ENCODE measurements around the gene SLC25A21.

Gene SLC25A21

GRCh38 chr14:36810209-36810608, 362.2 kb downstream of the SLC25A21 start:
- H3F3A ChIP-seq (ENCODE audit: insufficient read depth, low read length) = no peaks in the 10 kb centered on the region
- no peaks in the 10 kb centered on the region for H4K20me1 ChIP-seq (ENCODE audit: insufficient read depth, low read length)
- no peak overlapping the region for H3K4me3 ChIP-seq (ENCODE audit: low read length)
- H3K4me2 ChIP-seq (ENCODE audit: low read depth, low read length) = no peak overlapping the region
- no peaks in the 10 kb centered on the region for H3K4me1 ChIP-seq (ENCODE audit: low read length)
- H3K9ac ChIP-seq (ENCODE audit: low read length) = no peak overlapping the region
- no peaks in the 10 kb centered on the region for H3K36me3 ChIP-seq (replicated peaks; ENCODE audit: insufficient read depth, low read length)
- no peaks in the 10 kb centered on the region for H3K27me3 ChIP-seq (replicated peaks; ENCODE audit: insufficient read depth, low read length)
- H2AFZ ChIP-seq (ENCODE audit: low read length) = no peak overlapping the region
- no peaks in the 10 kb centered on the region for H3K79me2 ChIP-seq (ENCODE audit: low read length)
- no peaks in the 10 kb centered on the region for H3K9me2 ChIP-seq (replicated peaks; ENCODE audit: insufficient read depth, low read length)
- no peaks in the 10 kb centered on the region for H3K9me3 ChIP-seq (replicated peaks; ENCODE audit: insufficient read depth, low read length)
- TF ChIP-seq CTCF (IDR thresholded peaks at IDR 0.05; ENCODE audit: low read length) = no peak
- TF ChIP-seq EZH2phosphoT487 (IDR thresholded peaks at IDR 0.05; ENCODE audit: low read length) = no peak
- TF ChIP-seq EZH2 (optimal IDR thresholded peaks at IDR 0.05; ENCODE audit: low read depth, low read length) = no peak
- no peak for DNase-seq
- H3K27ac ChIP-seq (ENCODE audit: low read length) = no peak overlapping the region

- H3K9me2 ChIP-seq (replicated peaks; ENCODE audit: insufficient read depth, low read length) = no peaks in the 10 kb centered on the region
- no peak overlapping the region for H3K9ac ChIP-seq (ENCODE audit: low read length)
- no peaks in the 10 kb centered on the region for H3K79me2 ChIP-seq (ENCODE audit: low read length)
- H3K9me3 ChIP-seq (replicated peaks; ENCODE audit: insufficient read depth, low read length) = no peaks in the 10 kb centered on the region
- no peak for DNase-seq
- no peaks in the 10 kb centered on the region for H4K20me1 ChIP-seq (ENCODE audit: insufficient read depth, low read length)
- no peak overlapping the region for H3K27ac ChIP-seq (ENCODE audit: low read length)
- H2AFZ ChIP-seq (ENCODE audit: low read length) = no peak overlapping the region
- H3K4me2 ChIP-seq (ENCODE audit: low read depth, low read length) = no peak overlapping the region
- no peaks in the 10 kb centered on the region for H3F3A ChIP-seq (ENCODE audit: insufficient read depth, low read length)
- no peak overlapping the region for H3K4me3 ChIP-seq (ENCODE audit: low read length)
- no peaks in the 10 kb centered on the region for H3K36me3 ChIP-seq (replicated peaks; ENCODE audit: insufficient read depth, low read length)
- H3K27me3 ChIP-seq (replicated peaks; ENCODE audit: insufficient read depth, low read length) = no peaks in the 10 kb centered on the region
- H3K4me1 ChIP-seq (ENCODE audit: low read length) = no peaks in the 10 kb centered on the region
- no peak for TF ChIP-seq EZH2phosphoT487 (IDR thresholded peaks at IDR 0.05; ENCODE audit: low read length)
- no peak for TF ChIP-seq CTCF (IDR thresholded peaks at IDR 0.05; ENCODE audit: low read length)
- no peak for TF ChIP-seq EZH2 (optimal IDR thresholded peaks at IDR 0.05; ENCODE audit: low read depth, low read length)
Measured at GRCh38 chr14:36807727-36808126, 364.7 kb downstream of the SLC25A21 start.

GRCh38 chr14:36805131-36805559, 367.3 kb downstream of the SLC25A21 start:
- H3K27ac ChIP-seq (ENCODE audit: low read length) = no peak overlapping the region
- H3K9me2 ChIP-seq (replicated peaks; ENCODE audit: insufficient read depth, low read length) = no peaks in the 10 kb centered on the region
- no peak overlapping the region for H3K9ac ChIP-seq (ENCODE audit: low read length)
- no peak for DNase-seq
- H3K9me3 ChIP-seq (replicated peaks; ENCODE audit: insufficient read depth, low read length) = no peaks in the 10 kb centered on the region
- H2AFZ ChIP-seq (ENCODE audit: low read length) = no peak overlapping the region
- no peaks in the 10 kb centered on the region for H3K36me3 ChIP-seq (replicated peaks; ENCODE audit: insufficient read depth, low read length)
- no peak for TF ChIP-seq EZH2phosphoT487 (IDR thresholded peaks at IDR 0.05; ENCODE audit: low read length)
- TF ChIP-seq EZH2 (optimal IDR thresholded peaks at IDR 0.05; ENCODE audit: low read depth, low read length) = no peak
- TF ChIP-seq CTCF (IDR thresholded peaks at IDR 0.05; ENCODE audit: low read length) = no peak
- H3K4me3 ChIP-seq (ENCODE audit: low read length) = no peak overlapping the region
- no peaks in the 10 kb centered on the region for H3K4me1 ChIP-seq (ENCODE audit: low read length)
- H3K79me2 ChIP-seq (ENCODE audit: low read length) = no peaks in the 10 kb centered on the region
- no peaks in the 10 kb centered on the region for H3K27me3 ChIP-seq (replicated peaks; ENCODE audit: insufficient read depth, low read length)
- H3K4me2 ChIP-seq (ENCODE audit: low read depth, low read length) = no peak overlapping the region
- H3F3A ChIP-seq (ENCODE audit: insufficient read depth, low read length) = no peaks in the 10 kb centered on the region
- no peaks in the 10 kb centered on the region for H4K20me1 ChIP-seq (ENCODE audit: insufficient read depth, low read length)

All from MM.1S (cell line).